Ammon's horn (tissue), 1 donor: ENCODE data around the gene PEX19.
"Not testable (repeated sequence)": the region's sequence is repeated elsewhere in the genome, so short reads cannot be mapped to it uniquely, and the experiment has no call there.

Experiments used
- DNase-seq: peaks from one replicate; pipeline ENCODE4 v3.0.0-alpha.2; 2016; ENCODE audit warnings: low spot score

The PEX19 gene, protein sequence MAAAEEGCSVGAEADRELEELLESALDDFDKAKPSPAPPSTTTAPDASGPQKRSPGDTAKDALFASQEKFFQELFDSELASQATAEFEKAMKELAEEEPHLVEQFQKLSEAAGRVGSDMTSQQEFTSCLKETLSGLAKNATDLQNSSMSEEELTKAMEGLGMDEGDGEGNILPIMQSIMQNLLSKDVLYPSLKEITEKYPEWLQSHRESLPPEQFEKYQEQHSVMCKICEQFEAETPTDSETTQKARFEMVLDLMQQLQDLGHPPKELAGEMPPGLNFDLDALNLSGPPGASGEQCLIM

DNA sequence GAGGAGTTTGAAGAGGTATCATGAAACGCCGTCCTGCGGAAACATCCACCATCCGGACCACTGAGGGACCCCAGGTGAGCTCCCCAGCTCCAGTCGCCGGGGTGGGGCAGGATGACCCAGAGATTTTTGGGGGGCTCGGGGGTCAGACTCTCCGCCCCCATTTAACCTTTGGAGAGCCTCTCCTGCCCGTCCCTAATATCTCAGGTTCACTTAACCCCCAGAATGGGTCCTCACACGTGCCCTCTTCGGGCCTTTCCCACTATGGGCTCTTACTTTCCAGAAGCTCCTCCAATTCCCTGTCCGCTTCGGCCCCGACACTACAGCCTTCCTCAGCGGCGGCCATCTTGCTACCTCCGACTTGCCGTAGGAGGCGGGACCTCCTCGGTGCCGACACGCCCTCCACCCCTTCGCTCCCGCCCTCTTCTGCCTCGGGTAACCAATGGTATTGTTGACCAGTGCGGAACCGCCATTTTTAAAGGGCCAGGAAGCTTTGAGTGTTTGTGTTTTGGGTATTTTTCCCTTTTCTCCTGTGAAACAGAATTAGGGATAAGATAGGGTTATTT is at the start of gene PEX19:
Gene PEX19, minus strand, starts transcription at position 352 of the 563 bp plus-strand sequence. Its CDS starts 9 bp downstream, at position 343.
- peak; percentile 98 for DNase-seq

DNA sequence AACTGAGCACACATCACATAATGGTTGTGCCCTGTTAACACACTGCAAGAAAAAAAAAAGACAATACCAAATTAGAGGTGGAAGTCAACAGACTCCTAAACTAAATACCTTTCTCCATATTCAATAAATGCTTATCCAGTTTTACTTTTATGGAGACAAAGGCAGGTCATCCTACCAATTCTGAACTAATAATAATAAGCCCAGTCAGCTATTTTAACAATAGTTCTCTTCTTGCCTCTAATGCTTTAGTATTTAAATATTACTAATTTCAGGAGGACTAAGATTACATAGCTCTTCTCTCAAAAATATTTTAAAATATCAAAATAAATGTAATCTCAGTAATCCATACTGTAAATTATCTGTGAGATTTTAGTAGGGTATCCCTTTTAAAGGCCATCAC is 47.6 kb upstream of the PEX19 start:
- no peak for DNase-seq

DNA sequence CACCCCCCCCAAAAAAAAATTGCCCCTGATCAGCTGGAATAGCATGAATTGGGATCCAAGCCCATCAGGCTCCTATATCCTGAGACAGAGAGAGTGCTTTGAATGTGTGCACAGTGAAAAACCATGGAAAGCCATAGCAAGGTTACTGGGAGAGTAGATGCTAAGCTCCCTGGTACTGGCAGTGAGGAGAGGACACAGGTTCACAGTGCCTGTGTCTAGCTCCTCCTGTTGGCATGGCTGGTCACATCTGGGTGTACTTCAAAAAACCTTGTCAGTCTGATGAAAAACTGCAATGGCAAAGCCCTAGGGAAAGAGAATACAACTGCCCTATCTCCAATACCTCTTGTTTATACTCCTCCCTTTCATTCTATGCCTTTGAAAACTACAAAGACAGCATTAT is 45.2 kb upstream of the PEX19 start:
- no peak for DNase-seq

DNA sequence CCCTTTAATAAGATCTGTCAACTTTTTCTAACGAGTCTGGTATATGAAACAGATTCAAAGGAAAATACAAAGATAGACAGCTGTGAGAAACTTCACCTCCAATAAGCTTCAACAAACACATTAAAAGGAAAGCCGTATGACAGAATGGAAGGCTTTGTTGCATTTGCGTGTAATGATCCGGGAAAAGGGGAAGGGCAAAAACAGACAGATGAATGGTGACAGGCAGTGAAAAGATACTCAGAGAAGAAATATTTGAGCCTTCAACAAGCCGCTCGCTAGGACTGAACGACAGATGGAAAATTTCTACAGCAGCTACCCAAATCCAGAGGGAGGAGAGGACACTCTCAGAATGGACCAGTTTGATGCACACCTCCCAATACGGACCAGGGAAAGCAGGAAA is 43.3 kb upstream of the PEX19 start:
- peak; percentile 77 for DNase-seq

DNA sequence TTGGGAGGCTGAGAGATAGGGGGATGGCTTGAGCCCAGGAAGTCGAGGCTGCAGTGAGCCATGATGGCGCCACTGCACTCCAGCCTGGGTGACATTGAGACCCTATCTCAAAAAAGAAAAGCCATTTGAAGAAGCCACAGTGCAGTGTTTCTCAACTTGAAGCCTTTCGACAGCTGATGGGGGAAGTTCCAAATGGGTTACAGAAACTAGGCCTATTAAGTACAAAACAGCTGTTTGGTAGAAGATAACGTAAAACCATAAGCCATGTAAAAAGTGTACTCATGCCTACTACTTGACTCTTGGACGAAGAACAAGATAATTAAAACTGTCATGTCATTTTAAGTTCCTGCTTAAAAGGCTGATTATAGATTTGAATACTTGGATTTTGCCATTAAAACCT is 41.5 kb upstream of the PEX19 start:
- no peak for DNase-seq

DNA sequence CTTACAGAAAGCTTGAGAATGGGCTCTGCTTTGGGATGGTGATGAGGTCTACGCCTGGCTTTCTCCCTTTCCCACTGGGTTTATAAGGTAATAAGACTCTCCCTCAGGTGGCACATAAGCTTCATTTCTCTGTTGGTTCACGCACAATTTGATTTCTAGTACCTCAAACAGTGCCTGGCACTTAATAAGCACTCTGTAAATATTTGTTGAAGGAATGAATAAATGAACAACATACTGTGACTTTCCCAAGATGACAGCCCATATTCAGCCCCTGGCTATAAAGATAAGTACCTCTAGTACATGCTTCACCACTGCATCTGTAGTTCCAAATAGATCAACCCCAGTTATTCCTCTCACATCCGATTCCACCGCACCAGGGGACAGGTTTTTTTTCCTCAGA is 40.3 kb upstream of the PEX19 start:
- no peak for DNase-seq

DNA sequence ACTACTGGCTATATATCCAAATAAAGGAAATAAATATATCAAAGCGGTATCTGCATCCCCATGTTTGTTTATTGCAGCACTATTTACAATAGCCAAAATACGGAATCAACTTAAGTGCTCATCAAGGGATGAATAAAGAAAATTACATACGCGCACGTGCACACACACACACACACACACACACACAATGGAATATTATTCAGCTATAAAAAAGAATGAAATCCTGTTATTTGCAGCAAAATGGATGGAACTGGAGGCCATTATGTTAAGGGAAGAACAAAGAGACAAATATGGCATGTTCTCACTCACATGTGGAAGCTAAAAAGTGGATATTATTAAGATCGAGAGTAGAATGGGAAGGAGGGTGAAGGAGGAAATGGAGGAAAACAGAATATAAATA is 37.9 kb upstream of the PEX19 start:
- DNase-seq, result no peak

DNA sequence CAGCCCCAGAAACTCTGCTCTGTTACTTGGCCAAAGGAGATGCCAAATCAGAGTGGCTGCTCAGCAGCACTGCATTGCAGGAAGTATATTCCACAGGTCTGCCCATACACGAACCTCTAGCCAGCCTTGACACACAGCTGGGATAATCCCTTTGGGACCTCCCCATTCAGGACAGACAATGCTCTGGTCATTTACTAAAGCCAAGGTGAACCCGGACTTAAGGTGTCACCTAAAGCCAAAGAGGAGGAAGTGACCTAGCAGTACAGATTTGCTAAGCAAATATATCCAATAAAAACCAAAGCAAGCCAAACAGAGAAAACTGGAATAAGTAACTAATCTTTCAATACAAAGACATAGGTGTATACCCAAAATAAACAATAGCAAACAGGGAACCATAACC is 30.4 kb upstream of the PEX19 start:
- DNase-seq, result no peak

DNA sequence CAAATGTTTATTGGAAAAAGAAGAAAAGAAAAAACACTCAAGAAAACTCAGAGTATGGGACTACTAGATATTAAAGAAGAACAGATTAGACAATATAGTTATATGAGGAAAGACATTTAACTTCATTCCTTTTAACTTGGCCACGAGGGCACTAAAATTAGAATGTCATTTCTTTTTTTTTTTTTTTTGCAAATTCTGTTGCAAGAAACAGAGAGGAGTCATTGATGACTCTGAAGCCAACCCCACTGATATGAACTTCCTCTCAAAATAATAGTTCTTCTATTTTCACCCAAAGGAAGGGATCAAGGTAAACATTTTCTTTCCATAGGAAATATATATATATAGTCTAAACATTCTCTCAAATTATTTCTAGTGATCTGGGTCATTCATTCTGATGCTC is 24.6 kb upstream of the PEX19 start:
- no peak for DNase-seq

DNA sequence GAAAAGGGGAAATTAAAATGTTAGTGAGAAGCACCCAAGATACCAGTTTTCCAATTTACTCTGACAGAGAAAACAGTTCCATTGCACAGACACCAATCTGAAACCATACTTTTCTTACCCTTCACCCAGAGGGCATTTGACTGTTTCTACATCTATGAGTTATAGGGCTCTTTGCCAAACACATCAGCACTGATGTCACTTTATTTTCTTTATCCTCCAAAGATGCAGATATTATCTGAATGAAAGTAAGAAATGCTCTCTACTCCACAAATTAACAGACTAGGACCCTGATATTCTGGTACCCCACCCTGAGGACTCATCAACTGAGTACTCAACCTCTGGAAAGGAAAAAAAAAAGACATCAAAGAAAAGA is 24.2 kb upstream of the PEX19 start:
- no peak for DNase-seq

DNA sequence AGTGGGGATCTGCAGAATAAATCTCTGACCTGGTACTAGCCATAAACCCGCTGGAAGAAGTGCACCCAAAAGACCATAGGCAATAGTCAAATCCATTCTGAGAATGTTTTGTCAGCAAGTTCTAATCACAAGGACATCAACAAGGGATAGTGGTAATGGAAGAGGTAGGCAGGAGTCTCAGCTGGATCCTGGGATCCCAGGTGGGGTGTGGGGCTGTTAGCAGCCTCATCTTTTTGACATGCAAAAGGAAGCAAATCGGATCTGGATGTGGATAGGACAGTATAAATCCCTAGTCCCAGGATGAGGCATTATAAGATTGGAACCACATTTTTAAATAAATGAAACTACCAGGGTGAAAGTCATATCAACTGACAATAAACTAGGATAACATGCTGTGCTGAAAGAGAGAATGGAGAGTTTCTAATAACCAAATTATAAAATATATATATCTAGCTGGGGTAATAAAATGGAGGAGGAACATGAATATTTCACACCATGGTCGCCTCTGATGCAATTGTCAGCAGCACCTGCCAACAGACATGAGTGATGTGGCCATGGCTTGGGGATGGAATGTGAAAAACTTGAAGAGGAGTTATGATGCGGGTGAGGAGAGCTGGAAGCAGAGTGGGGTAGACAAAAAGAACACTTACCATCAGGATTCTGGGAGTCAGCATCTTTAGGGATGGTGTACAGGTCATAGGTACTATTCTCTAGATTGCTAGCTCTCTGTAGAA is 23.7 kb upstream of the PEX19 start:
- DNase-seq, result no peak

DNA sequence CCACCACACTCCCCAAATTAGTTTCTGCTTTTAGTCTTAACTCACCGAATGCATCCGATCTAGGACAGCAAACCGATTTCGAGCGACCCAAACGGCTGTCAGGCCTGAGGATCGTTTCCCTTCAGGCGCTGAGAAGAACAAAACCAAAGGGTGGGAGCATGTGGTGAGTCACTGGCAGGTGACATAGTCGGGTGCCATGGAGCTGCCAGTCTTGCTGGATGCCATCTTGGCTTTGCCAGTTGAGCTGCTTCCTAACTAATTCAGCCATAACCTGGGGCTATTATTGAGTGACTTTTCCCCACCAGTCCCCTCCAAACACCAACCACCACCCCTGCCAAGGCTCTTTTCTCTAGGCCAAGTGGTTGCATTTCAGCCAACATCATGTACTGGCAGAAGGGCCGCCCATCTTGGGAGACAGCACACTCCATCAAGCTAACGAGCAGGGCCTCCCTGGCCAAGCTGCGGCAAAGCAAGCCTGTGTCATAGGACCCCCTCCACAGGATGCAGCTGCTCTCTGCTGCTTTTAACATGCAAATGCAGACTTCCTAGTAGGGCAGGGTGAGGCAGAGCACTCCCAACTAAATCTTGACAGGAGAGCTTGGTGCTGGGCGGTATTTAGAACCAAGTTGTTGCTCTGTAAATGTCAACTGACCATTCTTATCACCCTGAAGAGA is 22.3 kb upstream of the PEX19 start:
- DNase-seq, result no peak

DNA sequence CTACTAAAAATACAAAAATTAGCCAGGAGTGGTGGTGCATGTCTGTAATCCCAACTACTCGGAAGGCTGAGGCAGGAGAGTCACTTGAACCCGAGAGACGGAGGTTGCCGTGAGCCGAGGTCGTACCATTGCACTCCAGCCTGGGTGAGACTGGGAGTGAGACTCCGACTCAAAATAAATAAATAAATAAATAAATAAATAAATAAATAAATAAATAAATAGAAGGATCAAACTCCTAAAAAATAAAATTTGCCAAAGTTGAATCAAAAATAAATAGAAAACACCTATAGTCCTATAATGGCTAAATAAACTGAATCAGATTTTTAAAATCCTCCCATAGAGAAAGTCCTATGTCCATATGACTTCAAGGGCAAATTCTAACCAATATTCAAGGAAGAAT is 15.2 kb upstream of the PEX19 start:
- no peak for DNase-seq

DNA sequence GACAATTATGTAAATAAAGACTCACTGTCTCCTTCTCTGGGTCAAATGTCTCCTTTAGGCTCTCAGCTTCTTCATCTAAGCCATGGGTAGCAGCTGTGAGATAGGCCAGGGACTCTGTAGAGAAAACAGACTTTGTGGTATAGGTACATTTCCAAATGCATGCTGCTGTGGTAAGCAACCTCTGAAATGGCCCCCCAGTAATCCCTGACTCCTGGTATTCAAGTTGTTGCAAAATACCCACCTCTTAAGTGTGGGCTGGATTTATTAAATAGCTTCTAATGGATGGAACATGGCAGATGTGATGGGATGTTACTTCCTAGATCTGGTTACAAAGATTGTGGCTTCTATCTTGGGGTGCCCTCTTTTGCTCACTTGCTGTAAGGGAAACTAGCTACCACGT is 11.1 kb upstream of the PEX19 start:
- DNase-seq, result no peak

DNA sequence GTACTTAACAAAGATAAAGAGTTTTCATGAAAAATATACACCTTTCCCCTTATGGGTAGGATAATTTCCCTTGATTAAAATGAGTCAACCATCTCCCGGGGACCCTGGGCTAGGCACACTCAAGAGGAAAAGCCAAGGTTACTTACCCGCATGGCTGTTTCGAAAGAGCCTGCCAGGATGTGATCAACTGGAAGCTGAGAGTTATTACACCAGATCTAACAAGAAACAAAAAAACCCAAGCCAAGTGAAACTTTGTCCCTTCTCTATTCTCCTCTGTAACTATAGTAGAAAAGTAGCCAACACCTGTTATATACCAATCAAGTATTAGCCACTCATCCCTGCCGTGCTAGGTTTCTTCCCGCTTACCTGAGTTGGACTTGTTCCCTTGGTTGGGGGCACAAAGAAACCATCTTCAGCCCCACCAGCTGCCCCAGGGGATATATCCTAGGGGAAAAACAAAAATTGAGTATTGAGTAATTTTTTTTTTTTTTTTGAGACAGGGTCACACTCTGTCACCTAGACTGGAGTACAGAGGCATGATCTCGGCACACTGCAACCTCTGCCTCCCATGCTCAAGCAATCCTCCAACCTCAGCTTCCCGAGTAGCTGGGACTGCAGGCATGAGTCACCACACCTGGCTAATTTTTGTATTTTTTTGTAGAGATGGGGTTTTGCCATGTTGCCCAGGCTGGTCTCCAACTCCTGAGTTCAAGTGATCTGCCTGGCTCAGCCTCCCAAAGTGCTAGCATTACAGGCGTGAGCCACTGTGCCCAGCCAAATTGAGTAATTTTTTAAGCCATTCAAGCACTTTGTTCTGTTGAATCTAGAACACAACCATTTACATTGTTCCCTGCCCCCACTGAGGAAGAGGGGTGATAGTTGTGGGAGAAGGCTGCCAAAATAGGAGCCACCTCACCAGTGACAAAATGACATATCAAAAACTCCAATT is 8.4 kb upstream of the PEX19 start:
- DNase-seq, result peak; percentile 15

DNA sequence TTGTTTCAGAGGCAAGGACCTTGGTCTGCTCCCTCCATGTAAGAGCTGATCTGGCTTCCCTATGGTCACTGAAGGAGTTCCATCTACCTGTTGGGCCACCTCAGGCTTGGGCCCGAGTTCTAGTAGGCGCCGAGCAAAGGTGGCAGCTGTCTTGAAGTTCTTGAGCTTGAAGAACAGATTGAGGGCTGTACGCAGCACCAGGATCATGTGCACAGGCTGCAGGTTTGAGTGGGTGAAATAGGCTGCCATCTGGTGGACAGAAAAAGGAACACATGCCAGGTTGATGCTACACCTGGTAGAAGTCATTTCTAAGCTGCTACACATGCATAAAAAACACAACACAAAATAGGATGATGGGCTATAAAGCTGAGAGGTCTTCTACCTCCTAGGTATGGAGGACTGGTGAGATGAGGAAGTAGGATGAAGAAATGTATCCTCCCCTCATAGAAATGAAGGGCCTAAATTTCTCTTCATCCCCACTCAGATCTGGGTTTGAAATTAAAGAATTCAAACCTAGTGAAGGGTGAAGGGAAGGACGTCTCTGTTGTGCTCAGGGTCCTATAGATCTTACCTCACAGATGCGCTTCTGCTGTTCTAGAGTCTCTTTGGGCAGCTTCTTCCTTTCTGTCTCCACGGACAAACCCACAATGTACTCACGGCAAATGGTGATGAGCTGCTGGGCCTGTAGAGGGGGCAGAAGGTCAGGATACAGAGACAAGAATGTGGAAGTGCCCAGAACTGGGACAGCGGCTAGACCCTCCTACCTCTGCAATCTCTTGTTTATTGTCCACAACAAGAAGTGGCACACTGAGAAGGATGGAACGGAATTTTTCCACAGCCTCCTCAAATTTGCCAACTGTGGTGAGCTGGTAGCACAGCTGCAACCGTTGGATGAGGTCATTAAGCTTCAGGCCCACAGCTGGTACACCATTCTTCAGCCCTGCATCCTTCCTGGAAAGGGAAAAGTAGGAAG is 6.6 kb upstream of the PEX19 start:
- DNase-seq, result peak; percentile 85

DNA sequence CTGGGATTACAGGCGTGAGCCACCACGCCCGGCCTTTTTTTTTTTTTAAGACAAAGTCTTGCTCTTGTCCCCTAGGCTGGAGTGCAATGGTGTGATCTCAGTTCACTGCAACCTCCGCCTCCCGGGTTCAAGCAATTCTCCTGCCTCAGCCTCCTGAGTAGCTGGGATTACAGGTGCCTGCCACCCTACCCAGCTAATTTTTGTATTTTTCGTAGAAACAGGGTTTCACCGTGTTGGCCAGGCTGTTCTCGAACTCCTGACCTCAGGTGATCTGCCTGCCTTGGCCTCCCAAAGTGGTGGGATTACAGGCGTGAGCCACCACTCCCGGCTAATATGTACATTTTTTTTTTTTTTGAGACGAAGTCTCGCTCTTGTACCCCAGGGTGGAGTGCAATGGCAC is 2.8 kb upstream of the PEX19 start:
- not testable (repeated sequence) for DNase-seq

DNA sequence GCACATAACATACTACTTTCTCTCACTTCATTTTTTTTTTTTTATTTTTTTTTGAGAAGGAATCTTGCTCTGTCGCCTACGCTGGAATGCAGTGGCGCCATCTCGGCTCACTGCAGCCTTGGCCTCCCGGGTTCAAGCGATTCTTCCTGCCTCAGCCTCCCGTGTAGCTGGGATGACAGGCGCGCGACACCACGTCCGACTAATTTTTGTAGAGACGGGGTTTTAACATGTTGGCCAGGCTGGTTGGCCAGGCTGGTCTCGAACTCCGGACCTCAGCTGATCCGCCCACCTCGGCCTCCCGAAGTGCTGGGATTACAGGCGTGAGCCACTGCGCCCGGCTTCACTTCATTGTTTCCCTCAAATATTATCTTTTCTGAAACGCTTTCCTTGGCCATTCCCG is 573 bp upstream of the PEX19 start:
- DNase-seq, result no peak

DNA sequence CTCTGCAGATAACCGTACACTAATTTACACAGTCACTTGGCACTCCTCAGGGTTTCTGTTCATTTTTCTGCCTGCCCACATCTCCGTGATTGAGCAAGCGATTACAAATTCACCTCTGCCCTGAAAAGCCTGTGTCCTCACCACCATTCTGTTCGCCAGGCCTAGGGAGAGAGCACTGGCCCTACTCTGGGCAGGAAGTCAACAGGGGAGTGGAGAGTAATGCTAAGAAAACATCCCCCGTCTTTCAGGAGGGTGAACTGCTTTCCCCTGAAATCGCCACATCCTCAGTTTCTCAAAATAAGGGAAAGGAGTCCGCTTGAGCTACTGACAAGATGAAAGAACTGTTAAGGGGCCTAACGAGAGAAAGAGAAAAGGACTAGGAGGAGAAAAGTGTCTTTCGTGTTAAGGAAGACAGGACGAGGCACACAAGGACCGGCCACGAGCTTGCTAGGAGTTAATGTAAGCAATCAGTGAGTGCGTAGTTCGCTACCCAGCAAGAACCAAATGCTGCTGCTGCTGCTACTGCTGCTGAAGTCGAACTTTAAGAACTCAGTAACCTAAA is 632 bp downstream of the PEX19 start:
- no peak for DNase-seq

DNA sequence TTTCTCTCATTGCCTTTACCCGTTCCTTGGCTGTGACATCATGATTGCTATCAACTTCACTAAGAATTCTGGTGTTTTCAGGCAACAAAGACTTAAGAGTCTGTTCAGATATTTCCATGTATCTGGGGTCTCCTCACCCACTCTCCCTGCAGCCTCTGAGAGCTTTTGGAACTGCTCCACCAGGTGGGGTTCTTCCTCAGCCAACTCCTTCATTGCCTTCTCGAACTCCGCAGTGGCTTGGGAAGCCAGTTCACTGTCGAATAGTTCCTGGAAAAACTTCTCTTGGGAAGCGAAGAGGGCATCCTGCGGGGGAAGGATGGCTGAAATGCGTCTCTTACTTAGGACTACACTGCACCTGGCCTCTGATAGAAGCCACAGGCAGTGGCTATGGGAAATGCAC is 2.1 kb downstream of the PEX19 start:
- DNase-seq, result no peak
